Measurements from ENCODE around the gene LIMS3. TPM values are rescaled to one million over a fixed set of nuclear protein-coding genes. Genes with fewer than 3 reads are reported as not detected.
"Not testable (repeated sequence)": the region's sequence is repeated elsewhere in the genome, so short reads cannot be mapped to it uniquely, and the experiment has no call there.

The LIMS3 gene
- total RNA-seq, 2 experiments from 2014 or later, result 3.3 to 3.7 TPM

DNA sequence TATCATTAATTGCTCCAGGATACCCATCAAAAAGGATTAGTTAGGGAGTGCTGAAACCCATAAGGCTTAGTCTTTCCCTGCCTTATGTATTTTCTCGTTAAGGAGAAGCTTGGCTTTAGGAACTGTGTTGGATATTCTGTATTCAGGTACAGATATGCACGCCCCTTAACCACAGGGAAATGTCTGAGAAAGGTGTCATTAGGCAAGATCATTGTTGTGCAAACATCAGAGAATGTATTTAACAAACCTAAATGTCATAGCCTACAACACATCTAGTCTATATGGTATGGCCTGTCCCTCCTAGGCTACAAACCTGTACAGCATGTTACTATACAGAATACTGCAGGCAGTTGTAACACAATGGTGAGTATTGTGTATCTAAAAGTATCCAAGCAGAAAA lies 10.1 kb downstream of the LIMS3 start:
- H3K9me3 Mint-ChIP-seq; H3K27me3 Mint-ChIP-seq; H3K27ac Mint-ChIP-seq; CTCF ChIA-PET; H3K4me1 Mint-ChIP-seq; H3K36me3 Mint-ChIP-seq (ENCODE audit: low read depth); DNase-seq; POLR2A ChIA-PET; H3K4me3 Mint-ChIP-seq: not testable (repeated sequence)

DNA sequence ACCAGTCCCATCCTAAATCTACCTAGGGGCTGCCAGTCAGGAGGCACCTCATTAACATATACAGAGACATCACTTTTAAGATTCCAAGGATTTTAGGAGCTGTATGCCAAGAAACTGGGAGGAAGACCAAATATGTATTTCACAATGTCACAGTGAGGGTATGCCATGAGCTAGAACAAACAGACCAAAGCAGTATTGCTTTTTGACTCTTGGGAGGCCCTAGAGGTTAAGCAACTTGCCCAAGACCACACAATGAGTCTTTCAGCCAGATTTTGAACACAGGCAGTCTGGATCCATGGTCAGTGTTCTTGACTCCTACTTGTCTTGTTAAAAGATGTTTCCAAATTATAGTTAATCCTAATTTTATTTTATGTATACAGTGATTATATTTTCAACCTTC lies 12.3 kb downstream of the LIMS3 start:
- POLR2A ChIA-PET; H3K4me3 Mint-ChIP-seq; H3K4me1 Mint-ChIP-seq; CTCF ChIA-PET; H3K27ac Mint-ChIP-seq; H3K9me3 Mint-ChIP-seq; H3K36me3 Mint-ChIP-seq (ENCODE audit: low read depth); DNase-seq; H3K27me3 Mint-ChIP-seq: not testable (repeated sequence)

DNA sequence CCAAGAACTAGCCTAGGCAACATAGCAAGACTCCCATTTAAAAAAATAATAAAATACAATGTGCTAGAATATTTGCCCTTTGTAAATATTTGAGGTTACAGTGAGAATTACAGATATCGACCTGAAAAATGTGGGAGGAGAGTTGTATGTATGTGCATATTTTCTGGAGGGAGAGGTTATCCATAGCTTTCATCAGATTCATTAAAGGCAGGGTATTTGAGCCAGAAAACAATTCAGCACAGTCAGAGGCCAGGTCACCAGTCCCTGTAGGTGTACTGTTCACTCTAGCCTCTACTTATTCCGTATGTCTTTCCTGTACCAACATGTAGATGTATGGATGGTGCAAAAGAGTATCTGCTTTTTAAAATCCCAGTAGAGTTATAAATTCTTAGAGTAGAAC lies 15.4 kb downstream of the LIMS3 start:
- DNase-seq; H3K4me3 Mint-ChIP-seq; H3K27me3 Mint-ChIP-seq; CTCF ChIA-PET; H3K4me1 Mint-ChIP-seq; POLR2A ChIA-PET; H3K27ac Mint-ChIP-seq; H3K9me3 Mint-ChIP-seq; H3K36me3 Mint-ChIP-seq (ENCODE audit: low read depth): not testable (repeated sequence)

DNA sequence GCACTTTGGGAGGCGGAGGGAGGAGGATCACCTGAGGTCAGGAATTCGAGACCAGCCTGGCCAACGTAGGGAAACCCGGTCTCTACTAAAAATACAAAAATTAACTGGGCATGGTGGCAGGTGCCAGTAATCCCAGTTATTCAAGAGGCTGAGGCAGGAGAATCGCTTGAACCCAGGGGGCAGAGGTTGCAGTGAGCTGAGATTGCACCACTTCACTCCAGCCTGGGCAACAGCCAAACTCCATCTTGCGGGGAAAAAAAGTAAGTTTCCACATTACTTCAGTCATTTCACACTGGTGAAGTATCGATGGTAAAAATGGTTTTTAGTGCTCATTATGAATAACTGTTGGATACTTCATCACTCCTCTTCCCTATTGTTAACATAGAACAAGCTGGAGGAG lies 16.1 kb downstream of the LIMS3 start:
- H3K36me3 Mint-ChIP-seq (ENCODE audit: low read depth); H3K4me1 Mint-ChIP-seq; H3K27me3 Mint-ChIP-seq; CTCF ChIA-PET; H3K4me3 Mint-ChIP-seq; H3K9me3 Mint-ChIP-seq; DNase-seq; H3K27ac Mint-ChIP-seq; POLR2A ChIA-PET: not testable (repeated sequence)

DNA sequence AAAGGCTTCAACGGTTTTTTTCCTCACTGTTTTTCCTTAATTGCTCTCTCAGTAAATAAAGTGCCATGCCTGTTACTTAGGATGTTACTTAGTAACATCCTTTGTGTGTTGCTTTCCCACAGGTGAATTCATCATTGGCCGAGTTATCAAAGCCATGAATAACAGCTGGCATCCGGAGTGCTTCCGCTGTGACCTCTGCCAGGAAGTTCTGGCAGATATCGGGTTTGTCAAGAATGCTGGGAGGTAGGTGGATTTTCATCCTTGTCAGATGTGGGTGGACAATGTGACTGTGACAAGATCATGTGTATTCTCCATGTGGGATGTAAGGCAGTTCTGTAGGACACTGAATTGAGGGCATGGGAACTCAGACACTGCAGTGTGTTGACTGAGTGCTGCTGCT lies 17.3 kb downstream of the LIMS3 start:
- H3K4me3 Mint-ChIP-seq; H3K27me3 Mint-ChIP-seq; POLR2A ChIA-PET; H3K27ac Mint-ChIP-seq; CTCF ChIA-PET; H3K9me3 Mint-ChIP-seq; DNase-seq; H3K36me3 Mint-ChIP-seq (ENCODE audit: low read depth); H3K4me1 Mint-ChIP-seq: not testable (repeated sequence)

DNA sequence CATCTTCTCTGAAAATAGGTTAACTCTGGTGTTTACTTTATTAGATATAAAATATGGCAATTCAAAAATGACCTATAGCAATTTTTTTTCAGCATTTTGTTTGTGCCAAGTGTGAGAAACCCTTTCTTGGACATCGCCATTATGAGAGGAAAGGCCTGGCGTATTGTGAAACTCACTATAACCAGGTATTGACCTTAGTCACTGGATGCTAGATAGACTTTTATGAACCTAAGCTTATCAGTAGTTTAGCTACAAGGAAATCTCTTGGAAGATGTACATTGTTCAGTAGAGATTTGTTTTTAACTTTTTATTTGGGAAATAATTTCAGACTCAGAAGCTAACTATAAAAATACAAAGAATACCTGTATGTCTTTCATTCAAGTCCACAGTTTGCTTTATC lies 21.7 kb downstream of the LIMS3 start:
- H3K9me3 Mint-ChIP-seq; POLR2A ChIA-PET; DNase-seq; H3K27ac Mint-ChIP-seq; H3K27me3 Mint-ChIP-seq; H3K4me3 Mint-ChIP-seq; CTCF ChIA-PET; H3K36me3 Mint-ChIP-seq (ENCODE audit: low read depth); H3K4me1 Mint-ChIP-seq: not testable (repeated sequence)

DNA sequence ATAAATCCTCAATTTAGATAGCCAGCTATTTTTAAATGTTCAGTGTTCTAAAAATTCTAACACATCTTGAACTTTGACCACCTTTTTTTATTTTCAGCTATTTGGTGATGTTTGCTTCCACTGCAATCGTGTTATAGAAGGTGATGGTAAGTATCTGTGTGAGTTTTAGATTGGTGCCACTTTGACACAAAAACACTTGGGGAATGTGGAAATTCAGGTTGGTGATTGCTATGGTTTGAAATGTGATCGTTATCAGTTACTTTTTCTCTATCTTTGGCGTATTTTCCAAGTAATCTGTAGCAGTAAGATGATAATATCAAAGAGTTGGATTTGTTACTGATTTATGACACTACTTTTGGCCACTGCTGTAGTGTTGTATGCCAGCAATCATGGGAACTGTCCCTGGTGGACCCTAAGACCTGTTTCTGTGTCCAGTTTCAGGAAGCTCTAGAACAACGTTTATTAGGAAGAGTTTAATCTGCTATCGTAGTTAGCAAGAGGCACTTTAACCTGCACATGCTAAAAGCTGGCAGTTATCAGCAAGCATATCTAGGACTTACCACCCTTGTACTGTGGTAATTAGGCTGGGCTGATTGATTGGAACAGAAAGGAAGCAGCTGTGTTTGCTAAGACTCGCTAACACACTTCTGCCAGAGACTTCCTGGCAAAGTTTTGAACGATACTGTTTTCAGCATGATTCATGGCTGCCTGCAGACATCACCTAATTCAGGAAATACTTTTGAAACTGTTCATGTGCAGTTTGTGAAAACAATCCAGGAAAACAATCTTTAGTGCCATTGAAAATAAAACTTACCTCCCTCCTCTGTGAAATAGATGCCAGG lies 23.3 kb downstream of the LIMS3 start:
- POLR2A ChIA-PET; CTCF ChIA-PET; H3K4me3 Mint-ChIP-seq; H3K36me3 Mint-ChIP-seq (ENCODE audit: low read depth); H3K27ac Mint-ChIP-seq; H3K27me3 Mint-ChIP-seq; H3K9me3 Mint-ChIP-seq; H3K4me1 Mint-ChIP-seq; DNase-seq: not testable (repeated sequence)

DNA sequence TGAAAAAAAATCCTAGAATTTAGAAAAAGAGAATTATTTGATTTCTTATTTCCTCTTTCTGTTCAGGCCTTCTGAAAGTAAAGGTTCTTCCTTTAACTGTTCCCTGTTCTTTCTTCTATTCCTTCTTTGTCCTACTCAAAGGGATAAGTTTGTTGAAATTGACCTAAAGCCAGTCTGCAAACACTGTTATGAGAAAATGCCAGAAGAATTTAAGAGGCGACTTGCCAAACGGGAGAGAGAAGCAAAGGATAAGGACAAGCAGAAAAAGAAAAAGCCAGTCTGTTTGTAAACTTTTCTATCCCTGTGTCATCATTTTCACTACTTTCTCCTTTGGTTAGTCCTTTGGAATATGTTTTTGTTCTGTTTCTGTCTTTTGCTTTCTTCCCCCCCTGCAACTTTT lies 26.0 kb downstream of the LIMS3 start:
- H3K27me3 Mint-ChIP-seq; H3K9me3 Mint-ChIP-seq; CTCF ChIA-PET; POLR2A ChIA-PET; H3K36me3 Mint-ChIP-seq (ENCODE audit: low read depth); H3K4me1 Mint-ChIP-seq; H3K27ac Mint-ChIP-seq; H3K4me3 Mint-ChIP-seq; DNase-seq: not testable (repeated sequence)

DNA sequence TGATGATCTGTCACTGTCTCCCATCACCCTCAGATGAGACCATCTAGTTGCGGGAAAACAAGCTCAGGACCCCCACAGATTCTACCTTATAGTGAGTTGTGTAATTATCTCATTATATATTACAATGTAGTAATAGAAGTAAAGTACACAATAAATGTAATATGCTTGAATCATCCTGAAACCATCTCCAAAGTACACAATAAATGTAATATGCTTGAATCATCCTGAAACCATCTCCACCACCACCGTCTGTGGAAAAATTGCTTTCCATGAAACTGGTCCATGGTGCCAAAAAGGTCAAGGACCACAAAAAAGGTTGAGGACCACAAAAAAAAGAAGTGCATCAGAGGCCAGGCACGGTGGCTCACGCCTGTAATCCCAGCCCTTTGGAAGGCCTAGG lies 29.3 kb downstream of the LIMS3 start:
- H3K36me3 Mint-ChIP-seq (ENCODE audit: low read depth); CTCF ChIA-PET: not testable (repeated sequence)

DNA sequence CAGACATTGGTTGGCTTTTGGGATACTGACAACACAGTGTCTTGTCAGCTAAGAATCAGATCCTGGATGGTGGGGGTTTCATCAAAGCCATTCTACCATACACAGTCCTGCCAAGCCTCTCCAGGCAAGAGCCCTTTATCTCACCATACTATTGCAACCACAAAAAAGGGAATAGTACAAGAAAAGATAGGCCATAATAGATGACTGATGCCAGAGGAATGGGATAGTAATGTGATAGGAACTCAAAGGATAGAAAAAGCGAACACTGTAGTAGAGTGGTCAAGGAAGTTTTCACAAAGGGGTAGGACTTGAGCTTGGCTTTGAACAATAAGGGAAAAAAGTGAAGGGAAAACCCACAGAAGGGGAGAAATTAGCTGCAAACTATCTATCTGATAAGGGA lies 30.7 kb downstream of the LIMS3 start:
- POLR2A ChIA-PET; H3K27ac Mint-ChIP-seq; H3K4me3 Mint-ChIP-seq; CTCF ChIA-PET; H3K36me3 Mint-ChIP-seq (ENCODE audit: low read depth); DNase-seq; H3K9me3 Mint-ChIP-seq; H3K4me1 Mint-ChIP-seq; H3K27me3 Mint-ChIP-seq: not testable (repeated sequence)

More for the DNA sequence above, 29.3 kb downstream of the LIMS3 start:
- H3K27ac Mint-ChIP-seq, DNase-seq, H3K27me3 Mint-ChIP-seq, H3K4me3 Mint-ChIP-seq, H3K9me3 Mint-ChIP-seq, H3K4me1 Mint-ChIP-seq, POLR2A ChIA-PET: not testable (repeated sequence)

DNA sequence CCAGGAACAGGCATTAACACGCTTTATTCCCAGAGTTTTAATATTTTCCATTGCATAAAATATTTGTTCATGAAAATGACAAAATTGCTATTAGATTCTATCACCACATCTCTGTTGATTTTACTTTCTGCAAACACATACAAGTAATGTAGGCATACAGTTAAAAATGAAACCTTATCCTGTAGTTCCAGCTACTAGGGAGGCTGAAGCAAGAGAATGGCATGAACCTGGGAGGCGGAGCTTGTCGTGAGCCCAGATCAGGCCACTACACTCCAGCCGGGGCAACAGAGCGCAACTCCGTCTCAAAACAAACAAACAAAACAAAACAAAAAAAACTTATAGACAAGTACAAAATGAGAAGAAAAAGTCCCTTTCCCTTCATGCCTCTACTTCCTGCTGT lies 38.0 kb downstream of the LIMS3 start:
- H3K27ac Mint-ChIP-seq; H3K4me3 Mint-ChIP-seq; H3K36me3 Mint-ChIP-seq (ENCODE audit: low read depth); CTCF ChIA-PET; H3K9me3 Mint-ChIP-seq; DNase-seq; H3K4me1 Mint-ChIP-seq; POLR2A ChIA-PET; H3K27me3 Mint-ChIP-seq: not testable (repeated sequence)

DNA sequence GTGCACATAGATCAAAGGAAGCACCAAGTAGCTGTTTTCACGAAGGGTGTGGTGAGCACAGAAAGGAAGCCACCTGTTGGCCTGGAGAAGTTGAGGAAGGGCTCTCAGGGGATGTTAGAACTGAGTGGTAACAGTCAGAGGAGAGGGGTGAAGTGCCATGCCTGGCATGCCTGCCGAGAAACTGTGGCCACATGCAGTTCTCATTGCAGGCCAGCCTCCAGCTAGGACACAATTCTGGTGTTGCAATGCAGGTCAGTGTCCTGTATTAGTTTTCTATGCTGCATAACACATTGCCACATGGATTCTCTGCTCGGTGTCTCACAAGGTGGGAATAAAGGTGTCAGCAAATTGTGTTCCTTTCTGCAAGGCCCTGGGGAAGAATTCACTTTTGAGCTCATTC lies 46.9 kb downstream of the LIMS3 start:
- H3K27me3 Mint-ChIP-seq; DNase-seq; CTCF ChIA-PET; H3K27ac Mint-ChIP-seq; H3K4me1 Mint-ChIP-seq; POLR2A ChIA-PET; H3K36me3 Mint-ChIP-seq (ENCODE audit: low read depth); H3K4me3 Mint-ChIP-seq; H3K9me3 Mint-ChIP-seq: not testable (repeated sequence)

DNA sequence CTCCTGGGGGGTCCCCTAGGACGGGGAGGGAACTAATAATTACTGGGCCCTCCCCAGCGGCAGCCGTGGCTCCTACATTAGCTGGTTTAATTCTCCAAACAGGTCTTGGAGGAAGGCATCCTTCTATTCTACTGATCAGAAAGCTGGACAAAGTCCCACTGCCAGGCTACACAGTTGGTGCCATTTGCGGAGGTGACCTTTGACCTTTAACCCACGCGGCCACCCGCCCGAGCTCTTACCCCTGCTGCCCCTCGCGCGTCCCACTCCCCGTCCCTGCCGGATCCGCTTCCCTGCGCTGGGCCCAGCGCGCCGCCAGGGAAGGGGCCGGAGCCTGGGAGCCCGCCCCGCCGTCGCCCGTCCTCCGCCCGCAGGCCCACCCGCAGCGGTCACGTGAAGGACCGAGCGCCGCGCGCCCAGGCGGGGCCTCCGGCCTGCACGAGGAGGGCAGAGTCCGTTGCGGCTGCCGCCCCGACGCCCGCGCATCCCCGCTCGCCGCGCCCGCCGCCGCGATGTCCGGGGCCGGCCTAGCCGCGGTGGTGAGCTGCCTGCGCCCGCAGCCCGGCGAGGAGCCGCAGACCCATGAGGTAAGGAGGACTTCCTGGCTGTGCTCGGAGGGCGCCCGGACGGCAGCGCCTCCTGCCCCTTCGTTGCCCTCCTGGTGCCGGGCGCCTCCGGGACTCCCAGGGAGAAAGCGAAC lies 48.9 kb downstream of the LIMS3 start:
- H3K4me1 Mint-ChIP-seq; CTCF ChIA-PET; H3K4me3 Mint-ChIP-seq; H3K27me3 Mint-ChIP-seq; H3K36me3 Mint-ChIP-seq (ENCODE audit: low read depth); POLR2A ChIA-PET; H3K27ac Mint-ChIP-seq; DNase-seq; H3K9me3 Mint-ChIP-seq: not testable (repeated sequence)

DNA sequence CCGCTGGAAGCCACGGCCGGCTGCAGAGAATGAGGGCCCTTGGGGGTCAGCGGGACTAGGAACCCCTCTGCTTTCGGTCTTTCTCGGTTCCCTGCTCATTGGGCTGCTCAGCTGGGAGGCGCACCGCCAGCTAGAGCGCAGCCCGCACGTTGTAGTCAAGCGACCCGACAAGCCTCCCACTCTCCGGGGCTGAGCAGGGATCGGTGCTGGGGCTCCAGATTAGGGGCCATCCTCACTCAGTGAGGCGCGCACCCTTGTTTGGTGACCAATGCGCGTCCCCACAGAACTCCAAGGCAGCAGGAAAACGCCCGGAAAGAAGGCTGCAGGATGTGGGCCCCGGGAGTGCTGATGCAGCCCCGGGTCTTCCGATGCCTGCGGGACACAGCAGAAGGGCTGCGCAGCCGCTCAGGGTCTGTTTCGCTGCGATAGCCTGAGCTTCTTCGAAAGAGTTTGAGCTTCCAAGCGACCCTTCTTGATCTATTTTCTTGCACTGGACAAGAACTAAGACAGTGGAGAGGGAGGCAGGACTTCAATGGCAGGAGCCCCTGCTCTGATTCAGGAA lies 49.6 kb downstream of the LIMS3 start:
- CTCF ChIA-PET; DNase-seq; H3K9me3 Mint-ChIP-seq; H3K27ac Mint-ChIP-seq; H3K36me3 Mint-ChIP-seq (ENCODE audit: low read depth); H3K27me3 Mint-ChIP-seq; POLR2A ChIA-PET; H3K4me1 Mint-ChIP-seq; H3K4me3 Mint-ChIP-seq: not testable (repeated sequence)

Measured in activated CD4-positive, alpha-beta memory T cell treated with anti-CD3 and anti-CD28 coated beads, Interleukin-2, amount 10 ng/mL, durations not matched to agents 7 days and 5 days (primary cell).